Measurements from ENCODE around the gene SLC8A1. TPM values are rescaled to one million over a fixed set of nuclear protein-coding genes. Genes with fewer than 3 reads are reported as not detected.

Gene SLC8A1
- total and polyA plus RNA-seq, 10 of the 15 experiments (the other 5 are each of a cell fraction or from before 2014, with no cell fraction given), result under 0.01 to 1.2 (median 0.01) TPM; not detected in 3

DNA sequence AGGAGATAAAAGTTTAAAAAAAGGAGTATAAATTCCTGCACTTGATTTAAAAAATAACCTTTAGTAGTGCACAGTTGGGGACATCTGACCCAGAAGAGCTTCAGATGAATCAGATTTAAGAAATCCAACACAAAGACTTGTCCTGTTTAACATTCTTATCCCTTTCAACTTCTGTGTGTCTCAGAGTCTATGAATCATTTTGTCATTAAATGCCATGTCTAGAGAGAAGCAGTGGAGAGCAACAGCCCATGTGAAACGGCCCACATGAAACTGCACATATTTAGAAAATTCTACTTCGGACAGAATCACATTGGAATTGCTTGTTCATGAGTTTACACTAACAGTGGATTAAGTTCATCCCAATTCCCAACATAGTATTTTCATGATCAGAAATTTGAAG lies 278.6 kb downstream of the SLC8A1 start:
- intact Hi-C loops (cut with micrococcal nuclease; ENCODE audit: unreplicated experiment), result no loop called here
- no peak overlapping the region for H3K4me3 ChIP-seq
- ChIA-PET SMC1A (ENCODE audit: uncharacterized antibody, unreplicated experiment) (no interaction called here), POLR2A (no interaction called here), RAD21 (ENCODE audit: unreplicated experiment) (no interaction called here), CTCF (no interaction called here)
- no TSS peak for BruUV-seq (replicated peaks)
- TF ChIP-seq, protein P1, sequence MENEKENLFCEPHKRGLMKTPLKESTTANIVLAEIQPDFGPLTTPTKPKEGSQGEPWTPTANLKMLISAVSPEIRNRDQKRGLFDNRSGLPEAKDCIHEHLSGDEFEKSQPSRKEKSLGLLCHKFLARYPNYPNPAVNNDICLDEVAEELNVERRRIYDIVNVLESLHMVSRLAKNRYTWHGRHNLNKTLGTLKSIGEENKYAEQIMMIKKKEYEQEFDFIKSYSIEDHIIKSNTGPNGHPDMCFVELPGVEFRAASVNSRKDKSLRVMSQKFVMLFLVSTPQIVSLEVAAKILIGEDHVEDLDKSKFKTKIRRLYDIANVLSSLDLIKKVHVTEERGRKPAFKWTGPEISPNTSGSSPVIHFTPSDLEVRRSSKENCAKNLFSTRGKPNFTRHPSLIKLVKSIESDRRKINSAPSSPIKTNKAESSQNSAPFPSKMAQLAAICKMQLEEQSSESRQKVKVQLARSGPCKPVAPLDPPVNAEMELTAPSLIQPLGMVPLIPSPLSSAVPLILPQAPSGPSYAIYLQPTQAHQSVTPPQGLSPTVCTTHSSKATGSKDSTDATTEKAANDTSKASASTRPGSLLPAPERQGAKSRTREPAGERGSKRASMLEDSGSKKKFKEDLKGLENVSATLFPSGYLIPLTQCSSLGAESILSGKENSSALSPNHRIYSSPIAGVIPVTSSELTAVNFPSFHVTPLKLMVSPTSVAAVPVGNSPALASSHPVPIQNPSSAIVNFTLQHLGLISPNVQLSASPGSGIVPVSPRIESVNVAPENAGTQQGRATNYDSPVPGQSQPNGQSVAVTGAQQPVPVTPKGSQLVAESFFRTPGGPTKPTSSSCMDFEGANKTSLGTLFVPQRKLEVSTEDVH (IDR thresholded peaks at IDR 0.05; ENCODE audit: low read depth, partially characterized antibody), result no peak
- TF ChIP-seq RCOR1 (conservative IDR thresholded peaks at IDR 0.05; ENCODE audit: low read depth, low read length) (no peak), CBX5 (IDR thresholded peaks at IDR 0.05; ENCODE audit: low read depth) (no peak), NRF1 (conservative IDR thresholded peaks at IDR 0.05; ENCODE audit: low read depth, low read length) (no peak), SMC3 (IDR thresholded peaks at IDR 0.05; ENCODE audit: borderline replicate concordance, low read length) (no peak), CBFB (IDR thresholded peaks at IDR 0.05; ENCODE audit: low read depth) (no peak), SMAD1 (IDR thresholded peaks at IDR 0.05; ENCODE audit: low read depth, partially characterized antibody) (no peak), TCF12 (IDR thresholded peaks at IDR 0.05; ENCODE audit: low read depth, low read length) (no peak), CREM (IDR thresholded peaks at IDR 0.05; ENCODE audit: low read depth) (no peak)
- TF ChIP-seq, protein P2, sequence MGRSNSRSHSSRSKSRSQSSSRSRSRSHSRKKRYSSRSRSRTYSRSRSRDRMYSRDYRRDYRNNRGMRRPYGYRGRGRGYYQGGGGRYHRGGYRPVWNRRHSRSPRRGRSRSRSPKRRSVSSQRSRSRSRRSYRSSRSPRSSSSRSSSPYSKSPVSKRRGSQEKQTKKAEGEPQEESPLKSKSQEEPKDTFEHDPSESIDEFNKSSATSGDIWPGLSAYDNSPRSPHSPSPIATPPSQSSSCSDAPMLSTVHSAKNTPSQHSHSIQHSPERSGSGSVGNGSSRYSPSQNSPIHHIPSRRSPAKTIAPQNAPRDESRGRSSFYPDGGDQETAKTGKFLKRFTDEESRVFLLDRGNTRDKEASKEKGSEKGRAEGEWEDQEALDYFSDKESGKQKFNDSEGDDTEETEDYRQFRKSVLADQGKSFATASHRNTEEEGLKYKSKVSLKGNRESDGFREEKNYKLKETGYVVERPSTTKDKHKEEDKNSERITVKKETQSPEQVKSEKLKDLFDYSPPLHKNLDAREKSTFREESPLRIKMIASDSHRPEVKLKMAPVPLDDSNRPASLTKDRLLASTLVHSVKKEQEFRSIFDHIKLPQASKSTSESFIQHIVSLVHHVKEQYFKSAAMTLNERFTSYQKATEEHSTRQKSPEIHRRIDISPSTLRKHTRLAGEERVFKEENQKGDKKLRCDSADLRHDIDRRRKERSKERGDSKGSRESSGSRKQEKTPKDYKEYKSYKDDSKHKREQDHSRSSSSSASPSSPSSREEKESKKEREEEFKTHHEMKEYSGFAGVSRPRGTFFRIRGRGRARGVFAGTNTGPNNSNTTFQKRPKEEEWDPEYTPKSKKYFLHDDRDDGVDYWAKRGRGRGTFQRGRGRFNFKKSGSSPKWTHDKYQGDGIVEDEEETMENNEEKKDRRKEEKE (IDR thresholded peaks at IDR 0.05), result no peak
- FAIRE-seq (no peak), DNase-seq (ENCODE audit: low read depth, low spot score) (no peak), ATAC-seq (no peak)
- no peak overlapping the region for H2AFZ ChIP-seq (ENCODE audit: control insufficient read depth, low read depth, low read length)
- no peaks in the 10 kb centered on the region for H4K20me1 ChIP-seq (ENCODE audit: control insufficient read depth, insufficient read depth)
- no peak overlapping the region for H3K27ac ChIP-seq (ENCODE audit: control insufficient read depth, insufficient read depth)
- WGBS (ENCODE audit: insufficient coverage, insufficient replicate concordance, low lambda C conversion rate, missing lambda C conversion rate), result 39% methylated on average over 2 of the region's 2 CpGs
- no peaks in the 10 kb centered on the region for H3K79me2 ChIP-seq (ENCODE audit: control insufficient read depth, insufficient read depth, low read length)
- H3K4me1 ChIP-seq (ENCODE audit: control insufficient read depth, insufficient read depth, low read length), result no peaks in the 10 kb centered on the region
- no peak overlapping the region for H3K9ac ChIP-seq (ENCODE audit: control insufficient read depth, insufficient read depth, low read length)
- H3K4me2 ChIP-seq (ENCODE audit: control insufficient read depth, insufficient read depth), result no peak overlapping the region
- H3K9me3 ChIP-seq (replicated peaks; ENCODE audit: control insufficient read depth, insufficient read depth, low read length), result no peaks in the 10 kb centered on the region
- in situ Hi-C loops (cut with MboI), result no loop called here
- no peaks in the 10 kb centered on the region for H3K36me3 ChIP-seq (ENCODE audit: control insufficient read depth in 2 of 2, insufficient read depth in 2 of 2, low read length in 1 of 2)
- H3K27me3 ChIP-seq (replicated peaks in 1 of 2; ENCODE audit: control insufficient read depth in 2 of 2, insufficient read depth in 2 of 2, low read length in 1 of 2), result no peaks in the 10 kb centered on the region

Measured in GM12878 (cell line).